Sigmoid colon (tissue), 4 donors: Measurements from ENCODE around the gene TRIM9.

ENCODE experiments used
- EP300 ChIP-seq, 4 donors: sonication (generic); formaldehyde crosslinking; IDR thresholded peaks; one replicate each; pipeline ENCODE4 v1.6.1; 2017; ENCODE audit warnings: antibody characterized with exemption in 4 of 4
- POLR2A ChIP-seq, 2 donors: fragments of 450-650 bp; IDR thresholded peaks; one replicate each; pipeline ENCODE4 v1.6.1; 2016; ENCODE audit warnings: antibody characterized with exemption in 2 of 2, mild to moderate bottlenecking in 2 of 2, moderate library complexity in 2 of 2
- POLR2AphosphoS5 ChIP-seq, 4 donors: sonication (generic); formaldehyde crosslinking; IDR thresholded peaks; one replicate each; pipeline ENCODE4 v1.6.1; 2017; ENCODE audit warnings: antibody characterized with exemption in 4 of 4
- TF ChIP-seq, protein P1 (sequence below), 4 experiments: fragments of 450-650 bp in 3 of 4; fragments of 200-600 bp in 1 of 4; IDR thresholded peaks; one replicate each; pipeline ENCODE4 v1.5.1; 2016 to 2019; ENCODE audit warnings: antibody characterized with exemption in 4 of 4, mild to moderate bottlenecking in 3 of 4, moderate library complexity in 2 of 4

DNA sequence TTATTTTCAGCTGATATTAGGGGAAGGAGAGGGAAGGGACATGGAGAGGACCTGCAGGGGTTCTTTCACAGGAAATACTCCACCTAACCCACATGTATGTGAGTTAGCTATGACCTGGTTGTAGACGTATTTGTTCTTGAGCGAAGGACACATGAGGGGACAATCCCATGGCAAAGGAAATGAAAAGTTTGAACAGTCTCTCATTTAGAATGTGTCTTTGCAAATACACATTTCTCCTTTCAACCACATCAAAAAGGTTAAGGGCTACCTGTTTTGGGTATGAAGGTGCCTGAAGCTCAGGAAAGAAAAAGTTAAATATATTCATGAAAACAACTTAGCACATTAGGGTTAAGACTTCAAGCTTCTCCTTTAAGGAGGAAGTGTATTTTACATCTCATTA, 158.0 kb downstream of the TRIM9 start:
- no peak for TF ChIP-seq POLR2AphosphoS5 (IDR thresholded peaks at IDR 0.05)
- TF ChIP-seq, protein P1, sequence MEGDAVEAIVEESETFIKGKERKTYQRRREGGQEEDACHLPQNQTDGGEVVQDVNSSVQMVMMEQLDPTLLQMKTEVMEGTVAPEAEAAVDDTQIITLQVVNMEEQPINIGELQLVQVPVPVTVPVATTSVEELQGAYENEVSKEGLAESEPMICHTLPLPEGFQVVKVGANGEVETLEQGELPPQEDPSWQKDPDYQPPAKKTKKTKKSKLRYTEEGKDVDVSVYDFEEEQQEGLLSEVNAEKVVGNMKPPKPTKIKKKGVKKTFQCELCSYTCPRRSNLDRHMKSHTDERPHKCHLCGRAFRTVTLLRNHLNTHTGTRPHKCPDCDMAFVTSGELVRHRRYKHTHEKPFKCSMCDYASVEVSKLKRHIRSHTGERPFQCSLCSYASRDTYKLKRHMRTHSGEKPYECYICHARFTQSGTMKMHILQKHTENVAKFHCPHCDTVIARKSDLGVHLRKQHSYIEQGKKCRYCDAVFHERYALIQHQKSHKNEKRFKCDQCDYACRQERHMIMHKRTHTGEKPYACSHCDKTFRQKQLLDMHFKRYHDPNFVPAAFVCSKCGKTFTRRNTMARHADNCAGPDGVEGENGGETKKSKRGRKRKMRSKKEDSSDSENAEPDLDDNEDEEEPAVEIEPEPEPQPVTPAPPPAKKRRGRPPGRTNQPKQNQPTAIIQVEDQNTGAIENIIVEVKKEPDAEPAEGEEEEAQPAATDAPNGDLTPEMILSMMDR (IDR thresholded peaks at IDR 0.05): no peak
- no peak for TF ChIP-seq POLR2A (IDR thresholded peaks at IDR 0.05)
- no peak for TF ChIP-seq EP300 (IDR thresholded peaks at IDR 0.05)
